CD4-positive, alpha-beta T cell treated with Interferon gamma for 1 hour (primary cell): ENCODE data around the gene ARHGAP26.

Experiments
- DNase-seq: peaks from one replicate; pipeline ENCODE4 v3.0.0-alpha.2; 2020

ARHGAP26 gene

GRCh38 chr5:143054480-143054941 lies 284.3 kb downstream of the ARHGAP26 start:
- DNase-seq: no peak

GRCh38 chr5:143055596-143056338 lies 285.6 kb downstream of the ARHGAP26 start:
- no peak for DNase-seq

GRCh38 chr5:143056339-143056704 lies 286.1 kb downstream of the ARHGAP26 start:
- DNase-seq: no peak

GRCh38 chr5:143056792-143057579 lies 286.8 kb downstream of the ARHGAP26 start:
- DNase-seq: no peak

- DNase-seq: no peak
Observed at GRCh38 chr5:143057580-143057999, 287.4 kb downstream of the ARHGAP26 start.

- DNase-seq: no peak
Observed at GRCh38 chr5:143059355-143059754, 289.2 kb downstream of the ARHGAP26 start.

GRCh38 chr5:143059976-143060765 lies 290.0 kb downstream of the ARHGAP26 start:
- DNase-seq: no peak

- no peak for DNase-seq
Observed at GRCh38 chr5:143061161-143061945, 291.2 kb downstream of the ARHGAP26 start.

- no peak for DNase-seq
Observed at GRCh38 chr5:143062379-143062778, 292.2 kb downstream of the ARHGAP26 start.

GRCh38 chr5:143063175-143063970 lies 293.2 kb downstream of the ARHGAP26 start:
- DNase-seq: no peak

- DNase-seq: no peak
Observed at GRCh38 chr5:143064218-143064641, 294.1 kb downstream of the ARHGAP26 start.

GRCh38 chr5:143064676-143065075 lies 294.5 kb downstream of the ARHGAP26 start:
- DNase-seq: no peak

GRCh38 chr5:143065185-143065965 lies 295.2 kb downstream of the ARHGAP26 start:
- no peak for DNase-seq

- DNase-seq: no peak
Observed at GRCh38 chr5:143065996-143066522, 295.9 kb downstream of the ARHGAP26 start.

GRCh38 chr5:143066556-143067281 lies 296.5 kb downstream of the ARHGAP26 start:
- DNase-seq: peak; percentile 11

GRCh38 chr5:143068712-143069111 lies 298.5 kb downstream of the ARHGAP26 start:
- DNase-seq: no peak

GRCh38 chr5:143071927-143072326 lies 301.8 kb downstream of the ARHGAP26 start:
- DNase-seq: no peak

- DNase-seq: no peak
Observed at GRCh38 chr5:143072734-143073133, 302.6 kb downstream of the ARHGAP26 start.

GRCh38 chr5:143073766-143074165 lies 303.6 kb downstream of the ARHGAP26 start:
- DNase-seq: no peak
